Measurements from ENCODE around the gene RPGRIP1. TPM values are rescaled to one million over a fixed set of nuclear protein-coding genes. Genes with fewer than 3 reads are reported as not detected.
"Not testable (repeated sequence)": the region's sequence is repeated elsewhere in the genome, so short reads cannot be mapped to it uniquely, and the experiment has no call there.

Gene RPGRIP1
- polyA plus RNA-seq, 1 donor from 2014 or later: not detected

GRCh38 chr14:21268617-21269251 is 11.1 kb upstream of the RPGRIP1 start:
- H4K20me1 ChIP-seq (ENCODE audit: insufficient read depth): peaks cover 32% of the 10 kb centered on the region
- H3F3A ChIP-seq (ENCODE audit: insufficient read depth, low read length, poor library complexity, severe bottlenecking): no peaks in the 10 kb centered on the region
- H3K27me3 ChIP-seq (ENCODE audit: insufficient read depth, low read depth, low read length): no peaks in the 10 kb centered on the region
- peak overlapping the region; percentile 74 for H3K4me3 ChIP-seq (ENCODE audit: low read length)
- no peaks in the 10 kb centered on the region for H3K9me3 ChIP-seq (ENCODE audit: low read length)
- H2AFZ ChIP-seq (ENCODE audit: low read depth, low read length): peak overlapping the region; percentile 19
- peaks cover 54% of the 10 kb centered on the region for H3K79me2 ChIP-seq (replicated peaks; ENCODE audit: insufficient read depth, low read length)
- H3K27ac ChIP-seq (ENCODE audit: low read length): peak overlapping the region; percentile 97
- peak overlapping the region; percentile 96 for H3K9ac ChIP-seq (ENCODE audit: low read length)
- TF ChIP-seq MXI1 (conservative IDR thresholded peaks at IDR 0.05; ENCODE audit: poor library complexity, severe bottlenecking) (peak; percentile 52), EP300 (conservative IDR thresholded peaks at IDR 0.05; ENCODE audit: poor library complexity, severe bottlenecking) (no peak)
- no peaks in the 10 kb centered on the region for H3K9me2 ChIP-seq (ENCODE audit: insufficient read depth, low read length)
- H3K4me2 ChIP-seq (ENCODE audit: low read length): peak overlapping the region; percentile 91
- peaks cover 4% of the 10 kb centered on the region for H3K36me3 ChIP-seq (ENCODE audit: insufficient read depth, low read length)

DNA sequence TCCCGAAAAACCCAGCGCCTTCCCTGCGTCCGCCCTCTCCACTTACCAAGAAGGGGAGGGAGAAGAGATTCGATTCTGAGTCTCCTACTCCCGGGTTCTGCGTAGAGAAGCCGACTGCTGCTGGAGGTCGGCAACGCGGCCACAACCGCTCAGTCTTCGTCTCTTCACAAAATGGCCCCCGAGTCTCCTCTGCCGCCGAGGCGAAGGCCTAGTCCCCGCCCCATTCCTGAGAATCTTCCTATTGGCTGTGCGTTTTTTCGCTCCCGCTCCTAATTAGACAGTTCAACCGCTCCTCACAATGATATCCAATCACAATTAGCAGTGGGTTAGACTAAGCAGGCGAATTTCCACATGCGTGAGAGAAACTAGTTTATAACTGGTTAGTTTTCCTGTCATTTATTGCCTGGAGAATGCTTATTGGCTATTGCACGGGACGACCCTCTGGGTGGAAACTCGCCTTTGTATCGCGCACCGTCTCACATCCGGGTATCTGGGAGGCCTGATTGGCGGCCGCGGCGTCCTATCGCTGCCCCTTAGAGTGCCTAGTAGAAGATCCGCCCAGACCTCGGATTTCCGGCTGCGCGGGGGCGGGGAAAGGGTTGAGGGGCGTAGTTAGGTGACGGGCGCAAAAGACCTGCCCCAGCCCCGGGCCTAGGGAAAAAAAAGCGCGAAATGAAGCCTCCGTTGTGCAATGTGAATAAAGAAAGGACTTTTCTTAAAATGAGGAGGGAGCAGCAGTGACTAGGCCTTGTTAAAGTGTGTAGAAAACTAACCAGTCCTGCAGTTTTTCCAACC is 10.4 kb upstream of the RPGRIP1 start, which contains the start of gene HNRNPC:
Gene HNRNPC, minus strand, starts transcription at position 191 of the 795 bp plus-strand sequence. CDS start 35,249 bp downstream, outside the sequence.
- Histone ChIP-seq H3K79me2 (replicated peaks; ENCODE audit: insufficient read depth, low read length) (peaks cover 47% of the 10 kb centered on the region), H3K9me3 (ENCODE audit: low read length) (no peaks in the 10 kb centered on the region), H3K4me2 (ENCODE audit: low read length) (peak within 1 kb of the TSS; percentile 91), H3K9me2 (ENCODE audit: insufficient read depth, low read length) (no peaks in the 10 kb centered on the region), H3K4me3 (ENCODE audit: low read length) (peak within 1 kb of the TSS; percentile 74), H2AFZ (ENCODE audit: low read depth, low read length) (peak within 1 kb of the TSS; percentile 96), H4K20me1 (ENCODE audit: insufficient read depth) (peaks cover 25% of the 10 kb centered on the region), H3K27me3 (ENCODE audit: insufficient read depth, low read depth, low read length) (no peaks in the 10 kb centered on the region), H3K9ac (ENCODE audit: low read length) (peak within 1 kb of the TSS; percentile 96), H3F3A (ENCODE audit: insufficient read depth, low read length, poor library complexity, severe bottlenecking) (no peaks in the 10 kb centered on the region), H3K27ac (ENCODE audit: low read length) (peak within 1 kb of the TSS; percentile 97), H3K36me3 (ENCODE audit: insufficient read depth, low read length) (peaks cover 4% of the 10 kb centered on the region)
- peak; percentile 20 for TF ChIP-seq RAD21 (conservative IDR thresholded peaks at IDR 0.05)
- peak; percentile 60 for TF ChIP-seq EP300 (conservative IDR thresholded peaks at IDR 0.05; ENCODE audit: poor library complexity, severe bottlenecking)
- TF ChIP-seq EZH2 (IDR thresholded peaks at IDR 0.05; ENCODE audit: borderline replicate concordance, insufficient read depth, low read length, poor library complexity, severe bottlenecking): no peak
- peak; percentile 87 for TF ChIP-seq REST (IDR thresholded peaks at IDR 0.05; ENCODE audit: borderline replicate concordance)
- TF ChIP-seq SMC3 (conservative IDR thresholded peaks at IDR 0.05; ENCODE audit: poor library complexity): peak; percentile 11
- TF ChIP-seq POLR2AphosphoS5 (IDR thresholded peaks at IDR 0.05): peak; percentile 99
- TF ChIP-seq, protein P1, sequence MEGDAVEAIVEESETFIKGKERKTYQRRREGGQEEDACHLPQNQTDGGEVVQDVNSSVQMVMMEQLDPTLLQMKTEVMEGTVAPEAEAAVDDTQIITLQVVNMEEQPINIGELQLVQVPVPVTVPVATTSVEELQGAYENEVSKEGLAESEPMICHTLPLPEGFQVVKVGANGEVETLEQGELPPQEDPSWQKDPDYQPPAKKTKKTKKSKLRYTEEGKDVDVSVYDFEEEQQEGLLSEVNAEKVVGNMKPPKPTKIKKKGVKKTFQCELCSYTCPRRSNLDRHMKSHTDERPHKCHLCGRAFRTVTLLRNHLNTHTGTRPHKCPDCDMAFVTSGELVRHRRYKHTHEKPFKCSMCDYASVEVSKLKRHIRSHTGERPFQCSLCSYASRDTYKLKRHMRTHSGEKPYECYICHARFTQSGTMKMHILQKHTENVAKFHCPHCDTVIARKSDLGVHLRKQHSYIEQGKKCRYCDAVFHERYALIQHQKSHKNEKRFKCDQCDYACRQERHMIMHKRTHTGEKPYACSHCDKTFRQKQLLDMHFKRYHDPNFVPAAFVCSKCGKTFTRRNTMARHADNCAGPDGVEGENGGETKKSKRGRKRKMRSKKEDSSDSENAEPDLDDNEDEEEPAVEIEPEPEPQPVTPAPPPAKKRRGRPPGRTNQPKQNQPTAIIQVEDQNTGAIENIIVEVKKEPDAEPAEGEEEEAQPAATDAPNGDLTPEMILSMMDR (IDR thresholded peaks at IDR 0.05; ENCODE audit: poor library complexity, severe bottlenecking): peak; percentile 54
- TF ChIP-seq TAF1 (IDR thresholded peaks at IDR 0.05; ENCODE audit: low read depth): peak; percentile 93
- TF ChIP-seq MXI1 (conservative IDR thresholded peaks at IDR 0.05; ENCODE audit: poor library complexity, severe bottlenecking): peak; percentile 16

DNA sequence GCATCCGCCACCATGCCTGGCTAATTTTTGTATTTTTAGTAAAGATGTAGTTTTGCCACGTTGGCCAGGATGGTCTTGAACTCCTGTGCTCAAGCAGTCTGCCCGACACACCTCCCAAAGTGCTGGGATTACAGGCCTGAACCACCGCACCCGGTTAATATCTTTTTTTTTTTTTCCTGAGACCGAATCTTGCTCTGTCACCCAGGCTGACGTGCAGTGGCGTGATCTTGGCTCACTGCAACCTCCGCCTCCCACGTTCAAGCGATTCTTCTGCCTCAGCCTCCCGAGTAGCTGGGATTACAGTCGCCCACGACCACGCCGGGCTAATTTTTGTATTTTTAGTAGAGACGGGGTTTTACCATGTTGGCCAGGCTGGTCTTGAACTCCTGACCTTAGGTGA is 7.2 kb upstream of the RPGRIP1 start:
- not testable (repeated sequence) for H3K27ac ChIP-seq (ENCODE audit: low read length); H4K20me1 ChIP-seq (ENCODE audit: insufficient read depth); H3K27me3 ChIP-seq (ENCODE audit: insufficient read depth, low read depth, low read length); H3K4me3 ChIP-seq (ENCODE audit: low read length); H3F3A ChIP-seq (ENCODE audit: insufficient read depth, low read length, poor library complexity, severe bottlenecking); H3K9me3 ChIP-seq (ENCODE audit: low read length); H3K4me2 ChIP-seq (ENCODE audit: low read length); H3K9ac ChIP-seq (ENCODE audit: low read length); H3K9me2 ChIP-seq (ENCODE audit: insufficient read depth, low read length); H3K36me3 ChIP-seq (ENCODE audit: insufficient read depth, low read length); H2AFZ ChIP-seq (ENCODE audit: low read depth, low read length)
- H3K79me2 ChIP-seq (replicated peaks; ENCODE audit: insufficient read depth, low read length): peaks cover 15% of the 10 kb centered on the region

Measured in neural cell (in vitro differentiated cells).